Osteoblast (primary cell): ENCODE measurements around the gene INO80. TPM values are rescaled to one million over a fixed set of nuclear protein-coding genes. Genes with fewer than 3 reads are reported as not detected.

Experiments
- DNase-seq: peaks from one replicate; pipeline ENCODE4 v3.0.0; 2011; ENCODE audit warnings: low spot score, mixed read lengths; ENCODE audit not compliant: insufficient read length; ENCODE audit errors: missing footprints
- H2AFZ ChIP-seq: 2 replicates; pipeline ENCODE4 v1.6.0; 2011; ENCODE audit warnings: mild to moderate bottlenecking, low read length
- H3K27ac ChIP-seq: 2 replicates; pipeline ENCODE4 v1.5.1; 2011; ENCODE audit warnings: mild to moderate bottlenecking, low read depth, low read length, moderate library complexity
- H3K27me3 ChIP-seq: 2 replicates; pipeline ENCODE4 v1.6.0; 2012; ENCODE audit warnings: mild to moderate bottlenecking, control low read depth, inconsistent platforms, low read length, moderate library complexity; ENCODE audit not compliant: insufficient read depth
- H3K36me3 ChIP-seq: 2 replicates; pipeline ENCODE4 v1.5.1; 2011; ENCODE audit warnings: mild to moderate bottlenecking, low read length, control low read depth, moderate library complexity; ENCODE audit not compliant: insufficient read depth
- H3K4me1 ChIP-seq: 2 replicates; pipeline ENCODE4 v1.5.1; 2011; ENCODE audit warnings: mild to moderate bottlenecking, low read length, control low read depth, moderate library complexity; ENCODE audit not compliant: insufficient read depth
- H3K4me2 ChIP-seq: 2 replicates; pipeline ENCODE4 v1.6.0; 2011; ENCODE audit warnings: mild to moderate bottlenecking, low read length; ENCODE audit not compliant: insufficient read depth
- H3K4me3 ChIP-seq: fragments of 200-600 bp; sonication (generic); 3 replicates; pipeline ENCODE4 v1.5.1; 2012; ENCODE audit warnings: mild to moderate bottlenecking, low read length, inconsistent platforms; ENCODE audit not compliant: insufficient read depth
- H3K79me2 ChIP-seq: 2 replicates; pipeline ENCODE4 v1.6.0; 2012; ENCODE audit warnings: mild to moderate bottlenecking, low read length, control low read depth, inconsistent platforms; ENCODE audit not compliant: insufficient read depth
- H3K9me3 ChIP-seq: 2 replicates; pipeline ENCODE4 v1.5.1; 2011; ENCODE audit warnings: low read depth, low read length, control low read depth
- H4K20me1 ChIP-seq: 2 replicates; pipeline ENCODE4 v1.6.0; 2012; ENCODE audit warnings: mild to moderate bottlenecking, low read length, control low read depth; ENCODE audit not compliant: insufficient read depth
- total RNA-seq: library from RNA; depleted of rRNA; stranded (reverse); fragments of >200 nt; gene quantifications from 2 replicates; pipeline ENCODE4 v1.2.3, GENCODE V29; 2012
- TF ChIP-seq, protein P1 (sequence below): IDR thresholded peaks from 2 replicates; pipeline ENCODE4 v1.5.1; 2011; ENCODE audit warnings: mild to moderate bottlenecking, low read depth, low read length, moderate library complexity; ENCODE audit errors: extremely low read depth

INO80 gene
- total RNA-seq, 1 donor, result 23.5 TPM

DNA sequence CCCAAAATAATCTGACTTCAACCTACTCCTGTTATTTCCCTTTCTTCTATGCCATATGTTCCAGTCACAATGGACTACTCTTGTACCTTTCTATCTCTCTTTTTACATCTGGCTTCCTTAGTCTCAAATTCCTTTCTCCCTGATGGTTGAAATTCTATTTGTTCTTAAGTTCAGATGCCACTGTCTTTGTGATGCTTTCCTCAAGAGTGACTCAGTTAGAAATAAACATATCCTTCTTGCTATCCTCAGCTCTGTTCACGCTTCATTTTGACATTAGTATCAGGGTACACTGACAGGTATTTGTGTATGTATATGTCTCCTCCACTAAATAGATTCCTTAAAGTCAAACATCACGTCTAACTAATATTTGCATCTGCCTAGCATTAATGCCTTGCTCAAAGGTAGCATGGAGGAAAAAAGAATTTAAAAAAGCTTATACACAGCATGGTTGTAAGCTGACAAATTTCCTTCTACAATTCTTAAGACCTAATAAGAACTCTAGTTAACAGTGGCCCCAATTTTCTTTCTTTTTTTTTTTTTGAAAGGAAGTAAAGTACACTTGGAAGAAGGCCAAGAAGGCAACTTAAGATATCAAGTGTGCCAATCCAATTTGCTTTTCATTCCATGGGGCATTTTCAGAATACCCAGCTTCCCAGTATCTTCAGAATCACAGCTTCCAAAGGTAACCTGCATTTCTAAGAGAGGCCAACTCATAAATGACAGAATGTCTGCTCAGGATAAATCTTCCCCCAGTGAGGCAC, 104.8 kb downstream of the INO80 start:
- no peak overlapping the region for H3K27ac ChIP-seq
- peaks cover 15% of the 10 kb centered on the region for H3K79me2 ChIP-seq
- no peak for DNase-seq
- TF ChIP-seq, protein P1, sequence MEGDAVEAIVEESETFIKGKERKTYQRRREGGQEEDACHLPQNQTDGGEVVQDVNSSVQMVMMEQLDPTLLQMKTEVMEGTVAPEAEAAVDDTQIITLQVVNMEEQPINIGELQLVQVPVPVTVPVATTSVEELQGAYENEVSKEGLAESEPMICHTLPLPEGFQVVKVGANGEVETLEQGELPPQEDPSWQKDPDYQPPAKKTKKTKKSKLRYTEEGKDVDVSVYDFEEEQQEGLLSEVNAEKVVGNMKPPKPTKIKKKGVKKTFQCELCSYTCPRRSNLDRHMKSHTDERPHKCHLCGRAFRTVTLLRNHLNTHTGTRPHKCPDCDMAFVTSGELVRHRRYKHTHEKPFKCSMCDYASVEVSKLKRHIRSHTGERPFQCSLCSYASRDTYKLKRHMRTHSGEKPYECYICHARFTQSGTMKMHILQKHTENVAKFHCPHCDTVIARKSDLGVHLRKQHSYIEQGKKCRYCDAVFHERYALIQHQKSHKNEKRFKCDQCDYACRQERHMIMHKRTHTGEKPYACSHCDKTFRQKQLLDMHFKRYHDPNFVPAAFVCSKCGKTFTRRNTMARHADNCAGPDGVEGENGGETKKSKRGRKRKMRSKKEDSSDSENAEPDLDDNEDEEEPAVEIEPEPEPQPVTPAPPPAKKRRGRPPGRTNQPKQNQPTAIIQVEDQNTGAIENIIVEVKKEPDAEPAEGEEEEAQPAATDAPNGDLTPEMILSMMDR, result no peak
- H2AFZ ChIP-seq, result no peak overlapping the region
- H4K20me1 ChIP-seq, result no peaks in the 10 kb centered on the region
- H3K36me3 ChIP-seq, result peaks cover 31% of the 10 kb centered on the region
- H3K4me1 ChIP-seq, result peaks cover 4% of the 10 kb centered on the region
- no peak overlapping the region for H3K4me3 ChIP-seq
- H3K27me3 ChIP-seq, result no peaks in the 10 kb centered on the region
- no peaks in the 10 kb centered on the region for H3K9me3 ChIP-seq
- no peak overlapping the region for H3K4me2 ChIP-seq

DNA sequence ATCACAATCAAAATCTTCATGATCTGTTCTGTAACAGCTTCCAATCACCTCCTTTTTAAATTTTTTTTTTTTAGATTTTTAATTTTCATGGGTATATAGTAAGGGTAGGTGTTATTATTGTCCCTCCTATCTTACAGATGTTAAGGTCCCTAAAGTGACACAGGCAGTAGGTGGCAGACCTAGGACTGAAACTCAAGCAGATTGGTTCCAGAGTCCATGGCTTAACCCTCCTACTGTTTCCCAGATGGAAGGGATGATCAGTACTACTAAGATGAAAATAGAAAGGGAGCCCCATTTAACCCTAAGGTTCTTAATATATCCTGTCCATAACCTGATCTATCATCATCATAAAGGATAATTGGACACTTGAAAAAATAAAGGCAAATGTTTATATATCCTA, 105.7 kb downstream of the INO80 start:
- H3K27ac ChIP-seq, result no peak overlapping the region
- peaks cover 12% of the 10 kb centered on the region for H3K79me2 ChIP-seq
- H3K4me2 ChIP-seq, result no peak overlapping the region
- peaks cover 4% of the 10 kb centered on the region for H3K4me1 ChIP-seq
- TF ChIP-seq, protein P1, result no peak
- no peaks in the 10 kb centered on the region for H3K27me3 ChIP-seq
- H2AFZ ChIP-seq, result no peak overlapping the region
- no peaks in the 10 kb centered on the region for H3K9me3 ChIP-seq
- no peak overlapping the region for H3K4me3 ChIP-seq
- DNase-seq, result no peak
- no peaks in the 10 kb centered on the region for H4K20me1 ChIP-seq
- peaks cover 24% of the 10 kb centered on the region for H3K36me3 ChIP-seq

DNA sequence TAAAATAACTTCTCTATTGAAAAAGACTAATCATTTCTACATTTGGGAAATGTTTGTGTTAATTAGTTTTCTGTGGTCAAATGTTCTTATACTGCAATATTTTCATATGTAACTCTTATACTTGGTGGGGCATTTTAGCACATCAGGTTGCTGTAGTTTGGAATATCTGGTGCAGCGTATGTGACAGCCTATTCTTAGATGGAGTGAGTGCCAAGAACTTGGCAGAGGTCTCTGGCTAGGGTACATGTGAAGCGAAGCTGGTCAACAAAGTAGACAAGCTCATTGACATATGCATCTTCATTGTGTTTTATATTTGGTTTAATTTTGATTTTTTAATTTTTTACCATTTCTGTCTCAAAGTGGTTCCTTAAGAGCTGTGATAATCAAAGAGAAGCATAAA, 109.6 kb downstream of the INO80 start:
- TF ChIP-seq, protein P1, result no peak
- Histone ChIP-seq H3K36me3 (peaks cover 15% of the 10 kb centered on the region), H3K27me3 (no peaks in the 10 kb centered on the region), H4K20me1 (no peaks in the 10 kb centered on the region), H3K4me2 (no peak overlapping the region), H2AFZ (no peak overlapping the region), H3K9me3 (no peaks in the 10 kb centered on the region), H3K4me1 (peaks cover under 1% of the 10 kb centered on the region), H3K79me2 (peaks cover 3% of the 10 kb centered on the region), H3K4me3 (no peak overlapping the region), H3K27ac (no peak overlapping the region)
- DNase-seq, result no peak

DNA sequence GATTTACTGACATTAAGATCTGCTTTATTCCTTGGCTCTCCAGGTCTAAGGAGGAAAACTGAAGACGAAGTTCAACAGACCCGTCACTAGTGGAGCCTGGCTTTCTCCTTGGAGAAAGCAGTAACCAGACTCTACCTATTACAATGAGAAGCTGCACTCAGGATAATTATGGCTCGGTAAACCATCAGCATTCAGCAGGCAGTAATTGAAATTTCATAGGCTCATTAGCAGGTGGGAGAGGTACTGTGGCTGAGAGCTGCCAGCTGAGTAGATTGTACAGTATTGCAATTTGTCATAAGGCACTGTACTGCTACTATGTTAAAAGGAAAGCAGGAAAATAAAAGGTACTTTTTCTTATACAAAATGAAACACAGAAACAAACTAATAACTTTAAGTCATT, 111.6 kb downstream of the INO80 start:
- no peak overlapping the region for H3K27ac ChIP-seq
- TF ChIP-seq, protein P1, result no peak
- H3K36me3 ChIP-seq, result peaks cover 27% of the 10 kb centered on the region
- H4K20me1 ChIP-seq, result no peaks in the 10 kb centered on the region
- no peak overlapping the region for H2AFZ ChIP-seq
- no peak overlapping the region for H3K4me3 ChIP-seq
- H3K9me3 ChIP-seq, result no peaks in the 10 kb centered on the region
- H3K27me3 ChIP-seq, result no peaks in the 10 kb centered on the region
- no peaks in the 10 kb centered on the region for H3K79me2 ChIP-seq
- no peak overlapping the region for H3K4me2 ChIP-seq
- DNase-seq, result no peak
- H3K4me1 ChIP-seq, result no peaks in the 10 kb centered on the region
